Thyroid gland (tissue), 4 donors: ENCODE results near the gene MS4A13.
A peak's percentile ranks its signal among the peaks of the same experiment; 100 is the strongest.

Experiments
- POLR2A ChIP-seq, 2 donors: fragments of 450-650 bp; IDR thresholded peaks; one replicate each; pipeline ENCODE4 v1.6.1; 2017; ENCODE audit warnings: antibody characterized with exemption in 2 of 2, mild to moderate bottlenecking in 2 of 2, moderate library complexity in 1 of 2
- TF ChIP-seq, protein P1 (sequence below), 6 experiments: fragments of 200-600 bp in 3 of 6; fragments of 450-650 bp in 3 of 6; sonication (generic) in 3 of 6; IDR thresholded peaks; one replicate each; pipeline ENCODE4 v1.5.1; 2016 to 2019; ENCODE audit warnings: antibody characterized with exemption in 6 of 6, mild to moderate bottlenecking in 2 of 6, inconsistent platforms in 1 of 6, moderate library complexity in 1 of 6

DNA sequence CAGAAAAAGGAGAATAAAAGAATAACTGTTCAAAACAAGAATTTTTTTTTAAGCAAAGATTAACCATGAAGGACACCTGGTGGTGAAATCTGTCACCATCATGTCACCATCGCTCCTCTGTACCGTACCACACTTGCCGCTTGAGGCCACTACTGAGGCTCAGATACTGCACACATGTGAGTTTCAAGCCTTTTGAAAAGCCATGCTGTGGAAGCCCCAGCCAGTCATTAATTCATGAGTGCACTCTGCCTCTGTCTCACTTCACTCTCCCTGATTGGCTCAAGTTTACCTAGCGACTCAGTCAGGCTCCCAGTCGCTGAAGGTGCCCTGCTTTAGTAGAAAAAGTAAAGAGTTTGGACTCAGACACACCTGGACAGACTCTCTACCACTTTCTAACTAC, 29.2 kb upstream of the MS4A13 start:
- TF ChIP-seq, protein P1, sequence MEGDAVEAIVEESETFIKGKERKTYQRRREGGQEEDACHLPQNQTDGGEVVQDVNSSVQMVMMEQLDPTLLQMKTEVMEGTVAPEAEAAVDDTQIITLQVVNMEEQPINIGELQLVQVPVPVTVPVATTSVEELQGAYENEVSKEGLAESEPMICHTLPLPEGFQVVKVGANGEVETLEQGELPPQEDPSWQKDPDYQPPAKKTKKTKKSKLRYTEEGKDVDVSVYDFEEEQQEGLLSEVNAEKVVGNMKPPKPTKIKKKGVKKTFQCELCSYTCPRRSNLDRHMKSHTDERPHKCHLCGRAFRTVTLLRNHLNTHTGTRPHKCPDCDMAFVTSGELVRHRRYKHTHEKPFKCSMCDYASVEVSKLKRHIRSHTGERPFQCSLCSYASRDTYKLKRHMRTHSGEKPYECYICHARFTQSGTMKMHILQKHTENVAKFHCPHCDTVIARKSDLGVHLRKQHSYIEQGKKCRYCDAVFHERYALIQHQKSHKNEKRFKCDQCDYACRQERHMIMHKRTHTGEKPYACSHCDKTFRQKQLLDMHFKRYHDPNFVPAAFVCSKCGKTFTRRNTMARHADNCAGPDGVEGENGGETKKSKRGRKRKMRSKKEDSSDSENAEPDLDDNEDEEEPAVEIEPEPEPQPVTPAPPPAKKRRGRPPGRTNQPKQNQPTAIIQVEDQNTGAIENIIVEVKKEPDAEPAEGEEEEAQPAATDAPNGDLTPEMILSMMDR (IDR thresholded peaks at IDR 0.05): peak in 2 of 6 experiments; percentile 18 to 27
- no peak for TF ChIP-seq POLR2A (IDR thresholded peaks at IDR 0.05)
